DMS153 treated with DMSO at 0.1 percent for 48 hours (cell line): ENCODE results near the gene TMEM132D.

ENCODE experiments used
- DNase-seq: peaks from one replicate; lab custom pipeline; 2025; ENCODE audit not compliant: unreplicated experiment; lab: John Stamatoyannopoulos, UW

Gene TMEM132D

DNA sequence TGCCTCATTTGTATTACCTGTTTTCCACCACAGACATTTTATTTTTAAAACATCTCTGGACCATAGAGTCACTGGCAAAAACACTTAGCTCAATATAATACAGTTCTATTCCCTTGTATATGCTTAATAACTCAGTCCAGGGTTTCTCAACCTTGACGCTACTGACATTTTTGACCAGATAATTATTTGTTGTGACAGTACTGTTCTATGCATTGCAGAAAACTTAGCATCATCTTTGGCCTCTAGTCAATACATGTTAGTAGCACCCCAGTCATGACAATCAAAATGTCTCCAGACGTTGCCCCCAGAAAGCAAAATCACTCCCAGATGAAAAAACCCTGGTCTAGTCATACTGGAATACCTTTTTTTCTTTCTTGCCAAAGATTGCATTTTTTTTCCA lies 174.7 kb downstream of the TMEM132D start:
- no peak for DNase-seq

DNA sequence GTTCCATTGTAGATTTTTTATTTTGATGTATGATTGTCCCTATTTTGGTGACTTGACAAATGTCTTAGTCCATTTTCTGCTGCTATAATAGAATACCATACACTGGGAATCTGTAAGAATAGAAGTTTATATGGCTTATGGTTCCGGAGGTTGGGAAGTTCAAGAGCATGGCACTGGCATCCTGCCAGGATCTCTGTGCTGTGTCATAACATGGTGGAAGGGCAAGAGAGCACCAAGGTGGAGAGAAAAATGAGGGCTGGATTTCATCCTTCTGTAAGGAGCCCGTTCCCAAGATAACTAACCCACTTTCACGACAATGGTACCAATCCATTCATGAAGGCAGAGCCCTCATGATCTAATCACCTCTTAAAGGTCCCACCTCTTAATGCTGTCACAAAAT lies 176.7 kb downstream of the TMEM132D start:
- no peak for DNase-seq

DNA sequence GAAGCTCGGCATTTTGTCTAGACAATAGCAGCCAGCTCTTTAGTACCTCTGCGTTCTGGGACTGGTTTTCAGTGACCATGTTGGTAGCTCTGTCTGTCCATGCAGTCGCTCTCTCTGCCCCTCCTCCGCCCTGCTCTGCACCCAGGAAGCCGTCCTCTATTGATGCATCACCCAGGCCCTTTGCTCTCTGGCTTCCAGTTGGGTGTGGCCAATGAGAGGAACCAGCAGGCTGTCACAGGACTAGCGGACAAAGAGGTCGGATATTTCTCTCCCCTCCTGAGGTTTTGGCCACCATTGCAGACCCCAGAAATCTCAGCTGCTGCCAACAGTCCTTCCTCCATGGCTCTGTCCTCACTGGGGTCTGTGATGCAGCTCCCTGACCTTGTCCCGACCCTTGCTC lies 180.6 kb downstream of the TMEM132D start:
- no peak for DNase-seq

DNA sequence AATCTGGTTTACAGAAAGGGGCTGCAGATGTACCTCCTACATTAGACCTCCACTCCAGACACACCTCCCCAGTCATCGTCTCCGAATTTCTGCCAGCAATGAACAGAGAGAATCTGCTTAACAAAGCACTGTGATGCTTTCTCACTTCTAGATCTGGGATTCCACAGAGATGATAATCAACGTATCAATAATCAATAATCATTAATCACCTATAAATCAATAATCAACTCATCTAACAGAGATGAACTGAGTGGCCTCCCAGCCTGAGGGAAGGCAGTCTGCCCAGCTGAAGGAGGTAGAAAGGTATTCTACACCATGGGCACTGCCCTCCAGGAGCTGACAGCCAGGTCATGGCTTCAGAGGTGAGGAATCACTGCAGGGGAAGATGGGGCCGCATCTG lies 183.2 kb downstream of the TMEM132D start:
- no peak for DNase-seq

DNA sequence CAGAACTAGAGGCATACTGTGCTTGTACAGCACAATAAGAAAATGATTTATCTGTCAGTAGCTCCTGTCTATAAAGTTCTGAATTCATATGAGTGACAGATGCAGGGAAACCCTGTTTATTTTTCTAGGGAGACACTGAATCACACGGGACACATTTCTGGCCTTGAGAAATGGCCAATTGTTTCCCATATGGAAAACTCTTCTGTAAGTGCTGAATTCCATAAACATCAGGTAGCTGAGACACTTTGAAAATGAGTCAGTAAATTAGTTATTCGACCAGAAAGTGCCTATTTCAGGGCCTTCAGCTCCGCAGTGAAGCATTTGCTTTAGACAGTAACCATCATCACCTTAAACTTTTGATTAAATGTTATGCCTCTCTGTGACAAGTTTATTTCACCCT lies 184.4 kb downstream of the TMEM132D start:
- DNase-seq = no peak

DNA sequence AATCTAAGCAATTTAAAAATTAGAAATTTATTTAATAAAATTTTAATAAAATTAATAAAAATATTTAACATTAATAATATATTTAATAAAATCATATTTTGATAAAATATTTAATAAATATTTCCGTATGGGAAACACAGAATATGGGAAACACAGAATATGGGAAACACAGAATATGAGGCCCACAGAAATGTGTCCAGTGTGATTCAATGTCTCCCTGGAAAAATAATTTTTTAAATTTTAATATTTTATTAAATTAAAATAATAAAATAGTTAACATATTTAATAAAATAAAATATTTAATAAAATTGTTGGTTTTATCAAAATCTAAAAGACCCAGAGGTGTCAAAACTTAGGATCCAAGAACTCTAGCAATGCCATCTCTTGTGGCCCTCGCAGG lies 186.4 kb downstream of the TMEM132D start:
- DNase-seq = no peak

DNA sequence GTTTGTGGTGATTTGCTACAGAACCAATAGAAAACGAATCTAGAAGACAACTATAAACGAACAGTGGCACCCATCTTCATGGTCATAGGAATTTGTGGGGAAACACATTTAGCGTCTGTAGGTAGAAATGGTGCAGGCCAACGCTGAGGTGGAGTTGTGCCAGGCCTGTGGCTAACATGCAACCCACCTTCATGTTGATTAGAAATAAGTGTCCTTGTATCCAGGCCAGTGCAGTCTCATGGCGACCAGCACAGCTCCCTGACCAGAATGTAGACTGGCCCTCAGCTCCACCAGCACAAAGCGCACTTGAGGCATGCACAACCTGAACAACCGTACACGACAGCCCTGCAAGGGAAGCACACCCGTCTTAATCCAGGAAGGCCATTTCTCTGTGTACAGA lies 187.0 kb downstream of the TMEM132D start:
- no peak for DNase-seq

DNA sequence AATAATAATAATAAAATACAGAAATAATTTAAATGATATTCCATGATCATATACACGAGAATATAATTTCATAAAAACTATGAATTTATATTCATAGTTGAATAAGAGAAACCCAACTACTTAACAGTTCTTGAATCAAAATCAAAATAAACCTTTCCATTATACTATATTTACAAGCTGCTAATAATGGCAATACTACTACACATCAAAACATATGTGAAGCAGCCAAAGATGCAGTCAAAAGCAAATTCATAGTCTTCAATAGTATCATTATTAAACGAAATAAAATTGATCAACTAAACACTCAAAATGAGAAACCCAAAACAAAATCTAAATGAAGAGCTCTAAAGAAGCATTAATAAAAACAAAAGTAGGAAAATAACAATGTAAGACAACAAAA lies 197.1 kb downstream of the TMEM132D start:
- DNase-seq = no peak

DNA sequence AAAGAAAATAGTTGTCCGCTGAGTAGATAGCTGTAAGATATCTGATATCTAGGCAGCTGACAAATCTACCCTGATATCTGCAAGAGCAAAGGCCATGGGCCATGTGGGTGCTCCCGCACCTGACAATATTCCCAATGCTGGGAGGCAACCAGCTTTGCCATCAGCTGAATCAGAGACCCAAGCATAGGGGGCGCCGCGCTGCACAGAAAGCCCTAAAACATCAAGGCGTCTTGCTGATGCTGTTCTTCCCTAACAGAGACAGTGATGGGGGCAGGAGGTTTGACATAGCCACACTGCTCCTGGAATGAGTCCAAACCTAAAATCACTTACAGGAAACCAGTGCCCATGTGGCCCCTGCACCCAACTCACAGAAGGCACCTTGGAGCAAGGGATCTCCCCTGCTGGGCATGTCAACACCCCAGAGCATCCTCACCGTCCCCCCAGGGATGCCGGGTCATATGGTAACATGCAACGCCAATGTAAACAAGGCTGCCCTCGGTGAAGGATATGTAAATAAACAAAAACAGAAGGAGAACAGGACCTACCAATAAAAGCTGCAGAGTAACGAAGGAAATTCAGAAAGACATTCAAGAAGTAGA lies 199.5 kb downstream of the TMEM132D start:
- no peak for DNase-seq

DNA sequence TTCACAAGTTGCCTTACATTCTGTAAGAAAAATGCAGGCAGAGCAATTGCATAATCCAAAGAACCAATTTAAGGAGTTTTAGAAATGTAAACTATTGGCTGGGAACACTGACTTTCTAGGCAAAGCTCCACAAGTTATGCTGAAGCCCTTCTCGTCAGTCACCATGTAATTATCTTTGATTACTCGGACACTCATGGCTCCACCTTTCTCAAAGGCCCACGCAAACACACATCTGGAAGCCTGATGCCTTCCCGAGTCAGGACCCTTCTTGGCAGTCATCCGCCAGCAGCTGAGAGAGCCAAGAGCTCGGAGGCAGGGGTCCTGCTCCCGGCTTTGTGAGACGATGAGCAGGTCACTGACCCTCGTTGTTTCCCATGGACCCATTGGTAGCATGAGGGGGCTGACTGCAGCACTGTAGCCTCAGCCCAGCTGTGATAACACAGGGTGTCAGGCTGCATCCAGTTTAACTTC lies 202.2 kb downstream of the TMEM132D start:
- DNase-seq = no peak

DNA sequence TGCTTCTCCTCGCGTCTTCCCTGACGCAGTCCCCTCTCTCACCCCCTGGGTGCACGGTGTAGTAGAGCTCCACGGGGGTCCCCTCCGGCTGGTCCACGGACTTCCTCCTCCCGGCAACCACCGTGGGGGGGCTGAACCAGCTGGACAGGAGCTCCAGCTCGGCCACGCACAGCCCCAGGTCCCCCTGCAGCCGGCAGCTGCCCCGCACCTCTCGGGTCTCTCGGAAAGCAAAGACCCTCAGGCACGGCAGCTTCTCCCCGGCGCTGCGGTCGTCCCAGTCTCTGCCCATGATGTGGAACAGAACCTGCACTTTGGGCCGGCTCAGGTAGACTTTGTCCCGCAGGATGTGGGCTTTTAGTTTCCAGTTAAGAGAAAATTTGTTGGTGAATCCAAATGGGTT lies 203.8 kb downstream of the TMEM132D start:
- DNase-seq = no peak

DNA sequence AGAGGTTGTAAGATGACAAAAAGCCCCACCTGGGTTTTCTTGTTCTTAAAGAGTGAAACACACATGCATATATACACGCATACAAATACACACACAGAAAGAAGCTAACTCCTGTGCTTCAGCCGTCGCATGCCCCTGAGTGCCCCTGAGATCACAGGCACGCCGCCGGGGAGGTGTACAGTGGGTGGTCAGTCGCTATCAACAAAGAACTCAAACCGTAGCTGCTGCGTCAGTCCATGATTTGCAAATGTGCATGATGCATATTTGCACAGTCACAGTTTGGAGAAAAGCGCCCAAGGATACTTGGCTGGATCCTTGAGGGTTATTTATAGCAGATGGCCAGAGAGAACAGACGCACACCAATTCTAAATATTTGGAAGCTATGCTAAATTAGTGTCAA lies 206.9 kb downstream of the TMEM132D start:
- no peak for DNase-seq

DNA sequence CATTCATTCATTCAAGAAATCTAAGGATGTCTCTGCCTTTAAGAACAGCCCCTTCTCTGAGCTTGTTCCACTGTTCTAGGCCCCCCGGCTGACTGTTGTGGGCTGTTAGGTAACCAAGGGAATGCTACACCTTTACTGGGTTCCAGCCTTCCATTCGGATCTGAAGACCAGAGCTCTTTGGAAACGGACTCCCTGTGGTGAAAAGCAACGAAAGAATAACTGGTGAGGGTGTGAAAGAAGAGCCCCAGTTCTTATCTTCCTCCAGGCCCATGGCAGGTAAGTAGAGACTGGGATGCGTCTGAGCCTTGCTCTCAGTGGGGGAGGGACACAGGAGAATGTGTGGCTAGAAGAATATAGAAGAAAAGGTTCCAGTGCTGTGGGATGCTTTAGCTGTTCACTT lies 207.4 kb downstream of the TMEM132D start:
- DNase-seq = no peak

DNA sequence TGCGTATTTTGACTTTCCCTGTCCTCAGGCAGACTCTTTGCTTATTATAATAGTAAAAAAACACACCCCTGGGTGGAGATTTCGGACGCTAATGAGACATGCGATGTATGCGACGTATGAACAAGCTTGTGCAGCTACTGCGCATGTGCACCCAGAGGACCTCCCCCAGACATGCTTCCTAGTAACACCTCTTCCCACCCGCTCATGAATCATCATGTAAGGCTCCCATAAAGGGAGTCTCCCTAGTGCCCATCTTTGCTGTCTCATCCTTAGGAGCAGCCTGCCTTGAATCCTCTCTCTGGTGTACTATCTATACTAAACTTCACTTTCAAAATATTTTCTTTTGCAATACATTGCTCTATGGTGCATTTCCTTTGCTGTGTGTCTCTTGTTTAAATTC lies 210.1 kb downstream of the TMEM132D start:
- no peak for DNase-seq

DNA sequence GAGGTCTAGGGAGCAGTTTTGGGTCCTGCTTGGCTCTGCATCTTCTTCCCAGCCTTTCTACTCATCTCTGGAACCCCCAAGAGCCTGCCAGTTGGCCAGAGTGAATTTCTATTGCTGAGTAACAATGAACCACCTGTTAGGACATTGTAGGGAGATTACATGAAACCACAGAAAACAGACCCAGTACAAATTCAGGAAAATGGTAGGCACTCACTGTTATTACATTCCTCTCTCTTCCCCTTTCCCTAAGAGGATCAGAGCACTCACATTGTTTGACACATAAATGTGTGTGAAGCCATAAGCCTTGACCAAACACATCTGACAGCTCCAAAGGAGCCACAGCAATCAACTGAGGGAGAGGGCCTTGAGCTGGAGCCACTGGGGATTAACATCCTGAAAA lies 216.1 kb downstream of the TMEM132D start:
- no peak for DNase-seq

DNA sequence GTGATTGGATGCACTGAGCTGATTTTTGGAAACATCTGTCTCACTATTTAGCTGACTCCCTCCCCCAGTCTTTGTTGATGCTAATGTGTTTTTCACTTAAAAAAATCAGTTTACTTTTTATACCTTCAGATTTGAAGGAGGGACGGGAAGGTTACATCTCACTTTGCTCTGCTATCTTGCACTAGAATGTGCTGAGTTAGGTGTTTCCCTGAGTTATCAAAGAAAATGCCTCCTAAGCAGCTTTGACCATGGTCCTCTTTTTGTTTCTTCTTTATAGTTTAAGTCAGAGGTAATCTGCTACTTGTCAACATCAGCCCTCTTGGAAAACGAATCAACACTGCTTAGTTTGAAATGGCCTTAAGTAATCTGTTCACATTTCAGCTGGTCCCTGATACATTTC lies 222.0 kb downstream of the TMEM132D start:
- no peak for DNase-seq

DNA sequence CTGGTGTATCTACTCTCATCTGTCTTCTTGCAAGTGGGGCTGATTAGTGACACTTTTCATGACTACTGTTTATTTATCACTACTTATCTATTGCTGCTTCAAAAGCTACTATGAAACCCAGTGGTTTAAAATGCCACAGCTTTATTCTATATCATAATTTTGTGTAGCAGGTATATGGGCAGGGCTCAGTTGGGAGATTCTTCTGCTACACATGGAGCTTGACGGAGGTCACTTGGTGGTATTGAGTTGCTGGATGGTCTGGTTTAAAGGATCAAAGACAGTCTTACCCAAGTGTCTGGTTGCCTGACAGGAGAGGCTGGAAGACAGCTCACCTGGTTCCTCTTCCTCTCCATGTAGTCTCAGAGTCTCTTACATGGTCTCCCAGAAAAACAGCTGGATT lies 222.7 kb downstream of the TMEM132D start:
- no peak for DNase-seq

DNA sequence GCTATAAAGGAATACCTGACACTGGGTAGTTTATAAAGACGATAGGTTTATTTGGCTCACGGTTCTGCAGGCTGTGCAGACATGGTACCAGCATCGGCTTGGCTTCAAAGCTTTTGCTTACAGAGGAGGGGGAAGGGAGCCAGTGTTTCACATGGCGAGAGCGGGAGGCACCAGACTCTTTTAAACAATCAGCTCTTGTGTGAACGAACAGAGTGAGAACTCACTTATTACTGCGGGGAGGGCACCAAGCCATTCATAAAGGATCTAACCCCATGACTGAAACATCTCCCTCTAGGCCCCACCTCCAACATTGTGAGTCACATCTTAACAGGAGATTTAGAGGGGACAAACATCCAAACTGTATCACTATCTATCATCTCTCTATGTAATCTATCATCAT lies 227.4 kb downstream of the TMEM132D start:
- DNase-seq = no peak

DNA sequence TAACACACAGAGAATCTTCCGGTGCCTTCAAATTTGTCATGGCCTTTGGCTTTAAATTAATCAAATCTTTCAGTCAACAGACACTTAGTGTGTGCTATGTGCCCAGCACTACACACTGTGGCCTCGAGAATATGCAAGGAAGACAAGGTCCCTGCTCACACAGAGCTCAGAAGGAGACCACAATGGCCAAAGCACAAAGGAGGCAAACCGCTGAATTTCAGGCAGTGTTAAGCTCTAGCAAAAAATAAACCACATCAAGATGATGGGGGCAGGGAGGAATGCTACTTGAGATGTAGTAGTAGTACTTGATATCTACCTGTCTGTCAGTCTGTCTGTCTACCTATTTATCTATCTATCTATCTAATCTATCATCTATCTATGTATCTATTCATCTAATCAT lies 227.9 kb downstream of the TMEM132D start:
- no peak for DNase-seq

DNA sequence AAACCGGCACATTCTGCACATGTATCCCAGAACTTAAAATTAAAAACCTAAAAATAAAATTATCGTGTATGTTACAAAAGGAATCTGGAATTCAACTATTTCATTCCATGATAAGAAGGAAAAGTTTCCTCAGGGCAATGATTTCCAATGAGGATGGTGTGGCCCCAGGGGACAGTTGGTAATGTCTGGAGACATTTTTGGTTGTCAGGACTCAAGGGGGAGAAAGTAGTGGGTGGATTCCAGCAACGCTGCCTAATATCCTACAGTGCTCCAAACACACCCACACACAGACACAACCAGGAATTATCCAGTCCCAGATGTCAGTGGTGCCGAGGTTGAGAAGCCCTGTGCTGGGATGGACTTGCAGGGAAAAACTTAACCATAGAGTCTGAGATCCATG lies 228.3 kb downstream of the TMEM132D start:
- DNase-seq = no peak

DNA sequence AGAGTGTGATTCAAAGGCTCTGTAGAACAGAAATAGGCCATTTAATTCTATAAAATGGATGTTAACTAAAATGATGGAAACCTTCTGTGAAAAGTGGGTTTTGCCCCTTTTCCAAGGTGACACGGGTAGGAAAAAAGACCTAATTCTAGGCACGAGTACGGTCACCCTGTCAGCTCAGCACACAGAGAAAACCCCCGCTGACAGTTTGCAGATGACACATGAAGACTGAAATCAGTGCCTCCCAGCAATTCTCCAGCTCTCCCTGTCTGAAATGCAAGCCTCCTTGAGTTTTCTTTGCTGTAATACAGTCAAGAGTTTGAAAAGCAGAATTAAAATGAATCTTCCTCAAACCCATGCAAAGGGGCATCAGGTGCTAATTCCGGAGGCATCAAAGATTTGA lies 230.0 kb downstream of the TMEM132D start:
- DNase-seq = no peak

DNA sequence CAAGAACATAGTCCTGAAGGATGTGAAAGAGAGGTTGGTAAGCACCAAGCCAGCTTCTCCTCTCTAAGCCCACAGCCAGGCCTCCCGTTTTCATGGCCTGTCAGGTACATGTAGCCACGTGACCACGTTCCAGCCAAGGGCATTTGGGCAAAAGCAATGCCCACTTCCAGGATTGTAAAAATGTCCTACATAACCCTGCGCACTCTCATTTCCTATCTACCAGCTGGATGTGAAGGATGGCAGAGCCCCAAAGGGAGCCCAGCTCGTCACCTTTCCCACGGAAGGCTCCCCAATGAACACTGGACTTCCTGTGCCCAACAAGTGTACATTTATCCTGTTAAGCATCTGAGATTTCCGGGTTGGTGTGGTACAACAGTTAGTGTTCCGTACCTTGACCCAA lies 231.7 kb downstream of the TMEM132D start:
- DNase-seq = no peak

DNA sequence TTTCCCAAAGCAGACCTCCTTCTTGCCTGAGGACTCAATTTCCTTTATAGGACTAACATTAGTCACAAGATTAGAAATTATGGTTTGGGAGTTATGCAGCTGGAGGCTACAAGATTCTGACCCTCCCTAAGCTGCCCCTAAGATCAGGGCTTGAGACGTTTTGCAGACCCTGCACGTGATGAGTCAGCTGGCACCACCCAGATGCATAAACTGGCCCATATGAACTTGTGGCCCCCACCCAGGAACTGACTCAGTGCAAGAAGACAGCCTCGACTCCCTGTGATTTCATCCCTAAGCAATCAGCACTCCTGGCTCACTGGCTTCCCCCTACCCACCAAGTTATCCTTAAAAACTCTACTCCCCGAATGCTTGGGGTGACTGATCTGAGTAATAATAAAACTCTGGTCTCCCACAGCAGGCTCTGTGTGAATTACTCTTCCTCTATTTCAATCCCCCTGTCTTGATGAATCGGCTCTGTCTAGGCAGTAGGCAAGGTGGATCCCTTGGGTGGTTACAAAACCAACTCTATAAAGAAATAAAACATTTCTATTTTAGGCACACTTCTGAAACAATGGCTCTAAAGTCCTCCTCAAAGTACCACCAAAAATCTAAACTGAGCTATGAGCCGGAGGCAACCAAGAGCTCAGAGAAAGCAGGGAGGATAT lies 233.4 kb downstream of the TMEM132D start:
- no peak for DNase-seq
